Thyroid gland (tissue), 4 donors: ENCODE data around the gene PKIB.

Experiments
- POLR2A ChIP-seq, 2 donors: fragments of 450-650 bp; IDR thresholded peaks; one replicate each; pipeline ENCODE4 v1.6.1; 2017; ENCODE audit warnings: antibody characterized with exemption in 2 of 2, mild to moderate bottlenecking in 2 of 2, moderate library complexity in 1 of 2
- TF ChIP-seq, protein P1 (sequence below), 6 experiments: fragments of 200-600 bp in 3 of 6; fragments of 450-650 bp in 3 of 6; sonication (generic) in 3 of 6; IDR thresholded peaks; one replicate each; pipeline ENCODE4 v1.5.1; 2016 to 2019; ENCODE audit warnings: antibody characterized with exemption in 6 of 6, mild to moderate bottlenecking in 2 of 6, inconsistent platforms in 1 of 6, moderate library complexity in 1 of 6

GRCh38 chr6:122578961-122579360 lies 31.2 kb upstream of the PKIB start:
- TF ChIP-seq POLR2A (IDR thresholded peaks at IDR 0.05) = no peak
- TF ChIP-seq, protein P1, sequence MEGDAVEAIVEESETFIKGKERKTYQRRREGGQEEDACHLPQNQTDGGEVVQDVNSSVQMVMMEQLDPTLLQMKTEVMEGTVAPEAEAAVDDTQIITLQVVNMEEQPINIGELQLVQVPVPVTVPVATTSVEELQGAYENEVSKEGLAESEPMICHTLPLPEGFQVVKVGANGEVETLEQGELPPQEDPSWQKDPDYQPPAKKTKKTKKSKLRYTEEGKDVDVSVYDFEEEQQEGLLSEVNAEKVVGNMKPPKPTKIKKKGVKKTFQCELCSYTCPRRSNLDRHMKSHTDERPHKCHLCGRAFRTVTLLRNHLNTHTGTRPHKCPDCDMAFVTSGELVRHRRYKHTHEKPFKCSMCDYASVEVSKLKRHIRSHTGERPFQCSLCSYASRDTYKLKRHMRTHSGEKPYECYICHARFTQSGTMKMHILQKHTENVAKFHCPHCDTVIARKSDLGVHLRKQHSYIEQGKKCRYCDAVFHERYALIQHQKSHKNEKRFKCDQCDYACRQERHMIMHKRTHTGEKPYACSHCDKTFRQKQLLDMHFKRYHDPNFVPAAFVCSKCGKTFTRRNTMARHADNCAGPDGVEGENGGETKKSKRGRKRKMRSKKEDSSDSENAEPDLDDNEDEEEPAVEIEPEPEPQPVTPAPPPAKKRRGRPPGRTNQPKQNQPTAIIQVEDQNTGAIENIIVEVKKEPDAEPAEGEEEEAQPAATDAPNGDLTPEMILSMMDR (IDR thresholded peaks at IDR 0.05) = no peak
